Measurements from ENCODE around the gene OR1F1. TPM values are rescaled to one million over a fixed set of nuclear protein-coding genes. Genes with fewer than 3 reads are reported as not detected.

Gene OR1F1
- total RNA-seq, 1 experiment from 2014 or later: not detected

GRCh38 chr16:3145660-3146059 is 42.3 kb upstream of the OR1F1 start:
- no peak overlapping the region for H3K18ac ChIP-seq (ENCODE audit: insufficient read length, low read depth, low read length)
- no peak for TF ChIP-seq CTCF (conservative IDR thresholded peaks at IDR 0.05)
- H3T11ph ChIP-seq (ENCODE audit: low read length): no peak overlapping the region
- H2BK5ac ChIP-seq (ENCODE audit: insufficient read length, low read length): no peak overlapping the region
- Mint-ChIP-seq H3K4me1 (peaks cover 5 to 8% of the 10 kb centered on the region in 2 experiments; a peak in 3 of 4 replicates), H3K4me3 (no peak overlapping the region), H3K27ac (no peak overlapping the region), H3K36me3 (ENCODE audit: insufficient read depth in 1 of 3, low read depth in 3 of 3) (peaks cover 5 to 16% (median 12%) of the 10 kb centered on the region in 3 experiments; a peak in 4 of 7 replicates), H3K9me3 (no peaks in the 10 kb centered on the region), H3K27me3 (ENCODE audit: low read depth) (peaks cover 33% of the 10 kb centered on the region)
- H3K9me3 ChIP-seq (ENCODE audit: control insufficient read depth, low read depth, low read length): no peaks in the 10 kb centered on the region
- H3K79me1 ChIP-seq (ENCODE audit: insufficient read depth, low read depth, low read length, poor library complexity, severe bottlenecking): no peaks in the 10 kb centered on the region
- no peak overlapping the region for H4K5ac ChIP-seq (ENCODE audit: insufficient read length, low read depth, low read length)
- no peak overlapping the region for H3K27ac ChIP-seq (ENCODE audit: insufficient read length, low read depth, low read length)
- no peak overlapping the region for H2BK120ac ChIP-seq (ENCODE audit: low read depth, low read length, poor library complexity, severe bottlenecking)
- H4K20me1 ChIP-seq (ENCODE audit: control insufficient read depth, insufficient read depth, insufficient read length): no peaks in the 10 kb centered on the region
- no peaks in the 10 kb centered on the region for H3K27me3 ChIP-seq (ENCODE audit: insufficient read depth, low read length)
- no peak overlapping the region for H2BK12ac ChIP-seq (ENCODE audit: insufficient read length, low read depth, low read length)
- H3K56ac ChIP-seq (ENCODE audit: insufficient read length, low read depth, low read length): no peak overlapping the region
- no peak overlapping the region for H3K14ac ChIP-seq (ENCODE audit: insufficient read depth, low read length)
- no peak overlapping the region for H3K9ac ChIP-seq (ENCODE audit: extremely low read depth, insufficient read length, low read length)
- no peak overlapping the region for H3K4me2 ChIP-seq (ENCODE audit: insufficient read depth, insufficient read length, low read length)
- no peak overlapping the region for H2BK20ac ChIP-seq (ENCODE audit: low read depth, low read length, poor library complexity, severe bottlenecking)
- no peak overlapping the region for H2BK15ac ChIP-seq (ENCODE audit: low read depth, low read length)
- H3K4ac ChIP-seq (ENCODE audit: low read depth, low read length): no peak overlapping the region
- WGBS (ENCODE audit: extremely low coverage, insufficient read length, low lambda C conversion rate): no CpG with 5 or more reads among the region's 12 CpGs
- no peak overlapping the region for H4K8ac ChIP-seq (replicated peaks; ENCODE audit: insufficient read length, low read depth, low read length)
- H3K23me2 ChIP-seq (ENCODE audit: insufficient read length, low read depth, low read length, poor library complexity, severe bottlenecking): peaks cover 5% of the 10 kb centered on the region
- no peak overlapping the region for H2AFZ ChIP-seq (ENCODE audit: low read length)
- no peaks in the 10 kb centered on the region for H3K79me2 ChIP-seq (ENCODE audit: insufficient read depth, low read length)
- H4K91ac ChIP-seq (ENCODE audit: insufficient read length, low read depth, low read length): no peak overlapping the region
- H3K4me1 ChIP-seq (ENCODE audit: insufficient read depth, low read length): no peaks in the 10 kb centered on the region
- no peak overlapping the region for H3K23ac ChIP-seq (ENCODE audit: insufficient read length, low read depth, low read length)
- no peak for DNase-seq
- no peak overlapping the region for H2AK5ac ChIP-seq (ENCODE audit: insufficient read length, low read length)
